DND-41 (cell line): ENCODE measurements around the gene EXD3.

Experiments used
- CTCF ChIP-seq: IDR thresholded peaks from 2 replicates; pipeline ENCODE4 v1.5.1; 2012; ENCODE audit warnings: borderline replicate concordance, low read length, moderate library complexity, mild to moderate bottlenecking; ENCODE audit not compliant: poor library complexity, severe bottlenecking; ENCODE audit errors: extremely low read depth
- EZH2 ChIP-seq: IDR thresholded peaks from 3 replicates; pipeline ENCODE4 v1.6.1; 2012; ENCODE audit warnings: borderline replicate concordance, low read depth, mild to moderate bottlenecking, moderate library complexity, low read length, inconsistent platforms; ENCODE audit not compliant: severe bottlenecking

- TF ChIP-seq CTCF (no peak), EZH2 (no peak)
These were observed 14.0 kb upstream of the EXD3 start for GRCh38 chr9:137436761-137437600.
